GM21526 (cell line): Measurements from ENCODE around the gene HTR1A.

Experiments
- ATAC-seq: cut with Tn5 transposase; IDR thresholded peaks from one replicate; pipeline ENCODE4 v1.9.1; 2021; ENCODE audit warnings: moderate library complexity; ENCODE audit not compliant: unreplicated experiment, low FRiP score

The HTR1A gene

DNA sequence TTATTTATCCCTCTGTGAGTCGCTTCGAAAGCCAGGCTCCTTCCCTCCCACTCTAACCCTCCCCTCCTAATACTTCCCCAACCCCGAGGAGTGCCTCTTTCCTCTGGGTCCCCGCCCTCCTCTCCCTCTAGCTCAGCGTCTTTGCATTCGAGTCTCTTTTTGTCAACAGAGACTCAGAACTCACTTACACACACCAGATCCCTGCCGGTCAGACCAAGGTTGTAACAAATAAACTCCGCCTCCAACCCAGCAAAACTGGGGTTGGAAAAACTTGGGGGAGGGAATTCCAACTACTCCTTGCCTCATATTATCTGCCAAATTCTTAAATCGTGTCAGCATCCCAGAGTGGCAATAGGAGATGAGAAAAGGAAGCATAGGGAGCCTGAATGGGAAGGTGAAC, at the start of gene HTR1A:
Gene HTR1A, minus strand, starts transcription at position 167 of the 400 bp plus-strand sequence. CDS start 726 bp downstream, outside the sequence.
- no peak for ATAC-seq

DNA sequence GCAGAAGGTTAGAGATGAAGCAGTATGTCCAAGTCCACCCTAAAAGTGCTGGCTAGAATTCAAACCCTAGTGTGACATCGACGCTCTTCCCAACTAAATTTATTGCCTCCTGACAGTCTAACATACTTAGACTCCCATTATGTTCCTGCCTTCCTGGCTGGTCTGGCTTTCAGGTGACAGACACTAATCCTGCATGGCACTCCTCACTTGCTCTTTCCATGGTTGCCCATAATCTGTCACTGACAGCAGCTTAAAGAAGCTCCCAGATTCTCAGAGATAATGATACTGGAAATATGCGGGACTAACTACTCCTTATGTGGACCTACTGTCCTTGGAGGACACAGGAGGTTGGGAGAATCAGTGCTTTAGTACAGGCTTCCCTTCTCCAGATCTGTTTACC, 41.7 kb upstream of the HTR1A start:
- no peak for ATAC-seq

DNA sequence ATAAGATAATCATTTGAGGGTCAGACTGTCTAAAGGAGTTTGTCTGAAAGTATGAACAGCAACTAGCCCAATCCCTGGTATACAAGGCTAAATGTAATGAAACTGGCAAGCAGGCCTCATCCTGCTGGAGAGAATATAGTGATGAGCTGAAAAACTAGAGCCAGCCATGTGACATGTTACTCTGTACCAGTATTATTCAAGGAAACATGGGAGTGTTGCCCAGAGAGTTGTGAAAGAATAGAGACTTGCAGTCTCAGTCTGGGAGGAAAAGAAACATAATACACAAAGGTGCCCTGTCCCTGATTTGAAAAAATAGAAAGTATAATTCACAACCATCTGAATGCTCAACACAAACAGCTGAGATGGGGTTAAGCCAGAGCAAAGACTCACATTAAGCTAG, 37.9 kb upstream of the HTR1A start:
- no peak for ATAC-seq

DNA sequence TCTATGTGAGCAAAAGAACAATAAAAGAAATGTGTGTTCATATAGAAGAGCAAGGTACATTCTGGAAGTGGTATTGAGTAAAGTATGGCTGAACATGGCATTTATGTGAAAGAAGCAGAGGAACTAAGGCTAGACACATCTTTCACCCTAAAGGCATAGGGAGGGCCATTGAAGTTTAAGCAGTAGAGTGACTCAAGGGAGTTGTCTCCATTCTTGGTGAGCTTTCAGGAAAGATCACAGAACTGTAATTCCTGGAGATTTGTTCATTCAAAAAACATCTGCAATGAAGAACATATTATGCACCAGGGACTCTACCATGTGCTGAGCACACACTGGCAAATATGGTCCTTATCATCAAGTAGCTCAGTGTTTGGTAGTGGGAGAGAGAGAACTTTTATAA, 24.8 kb upstream of the HTR1A start:
- ATAC-seq: no peak

DNA sequence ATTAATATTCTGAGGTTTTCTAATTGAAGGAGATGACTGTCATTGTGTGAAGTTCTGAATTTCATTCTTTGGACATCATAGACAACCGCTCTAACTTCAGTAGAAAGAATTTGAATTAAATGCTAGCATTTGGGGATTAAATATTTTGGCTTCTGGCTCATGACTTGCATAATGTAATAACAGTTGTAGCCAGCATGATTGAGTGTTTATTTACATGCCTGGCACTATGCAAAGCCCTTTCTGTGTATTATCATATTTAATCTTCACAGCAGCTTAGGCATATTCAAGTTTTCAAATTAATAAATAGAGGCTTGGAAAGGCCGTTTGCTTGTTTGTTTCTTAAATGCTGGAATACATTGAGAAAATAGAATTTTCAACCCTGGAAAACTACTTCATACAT, 19.6 kb upstream of the HTR1A start:
- no peak for ATAC-seq

DNA sequence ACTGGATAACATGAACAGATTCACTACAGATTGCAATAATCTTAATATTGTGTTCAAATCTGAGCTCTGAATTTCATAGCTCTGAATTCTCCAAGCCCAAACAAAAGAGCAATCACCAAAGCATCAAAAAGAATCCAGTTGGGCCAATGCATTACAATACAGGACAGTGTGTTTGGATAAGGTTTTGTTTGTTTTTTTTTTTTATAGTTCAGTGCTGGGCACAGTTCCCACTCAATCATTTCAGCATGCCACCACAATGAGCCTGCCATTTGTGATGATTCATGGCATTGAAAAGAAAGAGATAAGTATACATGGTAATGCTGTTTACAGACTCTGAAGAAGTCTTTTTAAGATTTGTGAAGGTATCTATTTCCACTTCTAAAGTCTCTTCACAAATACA, 1.7 kb upstream of the HTR1A start:
- no peak for ATAC-seq

DNA sequence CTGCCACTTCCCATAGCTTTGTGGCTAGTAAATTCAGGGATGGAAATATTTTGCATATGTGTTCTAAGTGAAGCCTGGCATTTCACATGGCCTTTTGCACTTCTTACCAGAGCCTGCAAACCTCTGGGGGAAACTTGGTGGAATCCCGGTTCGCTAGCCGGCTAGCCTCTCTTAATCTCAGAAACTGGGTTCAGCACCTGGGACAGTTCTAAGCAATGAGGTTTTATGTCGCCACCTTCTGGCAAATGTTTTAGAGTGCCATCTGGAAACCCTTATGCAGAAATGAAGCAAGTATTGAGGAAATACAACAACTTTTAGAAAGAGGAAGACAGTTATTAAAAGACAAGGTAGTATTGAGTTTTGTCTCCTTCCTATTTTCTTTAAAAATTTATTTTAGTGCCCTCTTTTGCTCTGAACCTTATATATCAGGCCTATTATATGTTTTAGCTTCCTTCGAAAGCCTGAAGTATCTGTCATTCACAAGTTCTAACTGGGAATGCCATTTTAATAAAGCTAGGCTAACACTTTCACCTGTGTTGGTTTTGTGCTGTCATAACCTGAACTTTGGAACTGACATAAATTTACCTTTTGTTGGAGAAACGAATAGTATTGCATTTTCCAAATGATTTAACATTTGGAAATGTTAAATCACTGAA, 963 bp upstream of the HTR1A start:
- peak; percentile 89 for ATAC-seq

DNA sequence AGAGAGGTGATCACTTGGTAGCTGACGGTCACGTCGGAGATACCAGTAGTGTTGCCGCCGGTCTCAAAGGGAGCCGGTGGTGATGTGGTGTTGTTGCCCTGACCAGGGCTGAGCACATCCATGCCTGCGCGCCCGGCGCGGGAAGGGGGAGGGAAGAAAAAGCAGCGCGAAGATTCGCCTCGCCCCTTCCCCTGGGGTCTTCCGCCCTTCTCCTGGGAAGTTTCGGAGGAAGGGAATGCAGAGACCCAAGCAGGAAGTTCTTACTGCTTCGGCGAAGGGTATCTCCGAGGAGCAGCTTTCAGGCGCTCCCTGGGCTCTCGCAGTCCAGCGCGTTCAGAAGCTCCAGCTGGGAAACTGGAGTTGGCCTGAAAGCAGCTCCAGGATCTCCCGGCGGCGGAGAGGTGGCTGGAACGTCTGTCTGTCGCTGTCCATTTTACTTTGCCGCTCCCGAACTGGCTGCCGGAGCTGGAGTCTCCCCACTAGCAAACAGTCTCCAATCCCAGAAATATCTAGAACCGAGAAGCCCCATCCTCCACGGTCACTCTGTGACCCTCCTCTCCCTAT, 565 bp downstream of the HTR1A start:
- no peak for ATAC-seq

DNA sequence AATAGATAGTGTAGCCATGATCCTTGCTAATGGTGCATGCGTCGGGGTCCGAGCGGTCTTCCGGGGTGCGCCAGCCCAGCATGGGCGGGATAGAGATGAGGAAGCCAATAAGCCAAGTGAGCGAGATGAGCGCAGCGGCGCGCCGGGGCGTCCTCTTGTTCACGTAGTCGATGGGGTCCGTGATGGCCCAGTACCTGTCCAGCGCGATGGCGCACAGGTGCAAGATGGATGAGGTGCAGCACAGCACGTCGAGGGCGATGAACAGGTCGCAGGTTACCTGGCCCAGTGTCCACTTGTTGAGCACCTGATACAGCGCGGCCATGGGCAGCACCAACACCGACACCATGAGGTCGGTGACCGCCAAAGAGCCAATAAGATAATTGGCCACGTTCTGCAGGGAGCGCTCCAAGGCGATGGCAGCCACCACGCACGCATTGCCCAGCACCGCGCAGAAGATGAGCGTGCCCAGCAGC, 1.1 kb downstream of the HTR1A start:
- no peak for ATAC-seq

DNA sequence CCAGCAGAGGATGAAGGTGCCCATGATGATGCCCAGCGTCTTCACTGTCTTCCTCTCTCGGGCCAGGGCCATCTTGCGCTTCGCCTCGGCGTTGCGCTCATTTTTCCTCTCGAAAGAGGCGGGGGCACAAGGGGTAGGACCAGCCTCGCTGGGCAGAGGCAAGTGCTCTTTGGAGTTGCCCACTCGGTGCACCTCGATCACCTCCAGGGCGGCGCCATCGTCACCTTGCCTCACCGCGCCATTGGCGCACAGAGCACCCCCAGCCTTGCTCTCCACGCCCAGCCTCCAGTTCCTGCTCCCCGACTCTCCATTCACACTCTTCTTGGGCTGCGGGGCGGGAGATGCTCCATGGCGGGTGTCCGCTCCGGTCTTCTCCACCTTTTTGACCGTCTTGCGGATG, 1.6 kb downstream of the HTR1A start:
- no peak for ATAC-seq

DNA sequence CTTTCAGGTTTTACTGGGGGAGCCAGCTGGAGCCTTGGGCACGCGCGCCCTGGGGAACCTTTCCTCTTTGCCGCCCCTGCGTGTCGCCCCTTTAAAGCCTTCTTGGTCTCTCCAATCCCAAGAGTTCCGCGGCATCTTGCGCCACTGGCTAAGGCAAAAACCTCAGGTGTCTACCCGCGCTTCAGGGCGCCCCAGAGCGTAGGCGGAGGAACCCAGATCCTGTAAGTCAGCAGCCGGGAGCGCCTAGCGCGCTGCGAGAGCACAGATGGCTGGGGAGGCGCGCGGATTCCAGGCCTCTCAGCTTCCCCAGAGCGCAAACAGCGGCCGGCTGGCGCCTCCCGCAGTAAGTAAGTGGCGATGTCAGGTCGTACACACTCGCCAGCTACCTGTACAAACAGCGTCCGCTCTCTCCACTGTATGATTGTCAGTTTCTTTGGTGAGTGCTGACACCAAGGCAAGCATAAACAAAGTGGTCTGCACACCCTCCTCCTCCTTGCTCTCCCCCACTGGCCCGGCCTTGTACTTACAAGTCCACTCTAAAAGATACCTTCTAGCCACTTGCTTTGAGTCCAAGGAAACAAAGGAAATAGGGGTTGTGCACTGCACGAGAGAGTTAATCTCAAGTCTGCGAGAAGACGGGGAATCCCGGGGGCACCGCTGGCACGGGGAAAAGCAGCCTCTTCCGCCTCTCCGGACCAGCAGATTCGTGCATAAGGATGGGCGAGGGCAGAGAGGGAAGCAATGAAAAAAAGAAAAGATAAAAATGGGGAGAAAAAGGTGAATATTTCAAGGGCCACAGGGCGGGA, 2.9 kb downstream of the HTR1A start:
- no peak for ATAC-seq

DNA sequence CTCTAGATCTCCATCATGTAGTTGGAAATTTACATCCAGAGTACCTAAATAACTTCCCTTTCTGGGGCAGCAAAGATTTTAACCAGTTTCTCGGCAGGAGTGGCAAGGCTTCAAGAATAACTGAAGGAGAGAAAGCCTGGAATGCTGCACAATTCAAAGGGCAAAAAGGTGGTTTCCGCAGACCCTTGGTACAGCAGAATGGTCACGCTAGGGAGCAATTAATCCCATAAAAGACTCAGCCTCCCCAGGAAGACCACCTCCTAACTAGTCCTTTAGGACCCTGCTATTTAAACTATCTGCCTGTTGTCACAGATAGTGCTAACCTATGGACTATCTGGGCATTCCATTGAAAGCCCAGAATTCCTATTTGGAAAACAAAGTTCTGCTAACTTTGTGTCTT, 3.6 kb downstream of the HTR1A start:
- ATAC-seq: no peak

DNA sequence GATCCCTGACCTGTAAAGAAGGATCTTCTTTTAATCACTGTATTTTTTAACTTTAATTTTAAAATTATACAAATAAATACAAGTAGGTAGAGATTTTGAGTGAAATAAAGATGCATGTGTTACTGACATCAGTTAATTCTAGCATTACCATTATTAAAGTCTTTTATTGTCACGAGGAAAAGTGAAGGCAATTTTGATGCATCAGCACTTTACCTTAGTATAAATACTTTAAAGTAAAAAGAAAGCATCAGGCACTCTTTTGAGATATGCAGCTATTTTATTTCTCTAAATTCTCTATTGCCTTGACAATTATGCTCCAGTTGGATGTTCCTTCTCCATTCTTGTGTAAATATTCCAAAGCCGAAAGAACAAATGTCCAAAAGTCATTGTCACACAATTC, 4.6 kb downstream of the HTR1A start:
- ATAC-seq: no peak

DNA sequence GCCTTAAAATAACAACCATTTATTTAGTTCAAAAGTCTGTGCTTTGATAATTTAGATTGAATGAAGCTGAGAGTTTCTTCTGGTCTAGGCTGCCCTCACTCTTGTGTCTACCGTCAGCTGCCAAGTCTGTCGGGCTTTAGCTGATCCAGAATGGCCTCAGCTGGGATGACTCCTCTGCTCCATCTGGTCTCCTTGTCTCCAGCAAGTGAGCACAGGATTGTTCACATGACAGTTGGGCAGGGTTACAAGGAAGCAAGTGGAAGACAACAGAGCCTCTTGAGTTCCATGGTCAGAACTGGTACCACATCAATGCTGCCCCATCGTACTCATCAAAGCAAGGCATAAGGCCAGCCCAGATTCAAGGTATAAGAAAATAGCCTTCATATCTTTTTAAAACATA, 9.0 kb downstream of the HTR1A start:
- ATAC-seq: no peak

DNA sequence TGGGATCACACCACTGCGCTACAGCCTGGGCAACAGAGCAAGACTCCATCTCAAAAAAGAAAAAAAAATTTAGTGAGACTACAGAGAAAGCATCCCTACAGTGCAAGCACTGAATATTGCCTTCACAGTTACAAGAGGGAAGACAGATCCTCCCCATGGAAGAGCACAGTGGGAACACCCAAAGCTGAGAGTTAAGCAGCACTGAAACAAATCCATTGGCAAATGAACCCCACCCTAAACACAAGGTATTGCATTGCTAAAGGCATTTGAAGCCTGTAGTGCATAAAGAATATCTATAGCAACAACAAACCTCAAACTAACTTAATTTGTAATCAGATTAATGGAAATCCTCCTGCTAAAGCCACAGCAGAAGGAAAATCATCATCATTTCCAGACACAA, 27.1 kb downstream of the HTR1A start:
- no peak for ATAC-seq

DNA sequence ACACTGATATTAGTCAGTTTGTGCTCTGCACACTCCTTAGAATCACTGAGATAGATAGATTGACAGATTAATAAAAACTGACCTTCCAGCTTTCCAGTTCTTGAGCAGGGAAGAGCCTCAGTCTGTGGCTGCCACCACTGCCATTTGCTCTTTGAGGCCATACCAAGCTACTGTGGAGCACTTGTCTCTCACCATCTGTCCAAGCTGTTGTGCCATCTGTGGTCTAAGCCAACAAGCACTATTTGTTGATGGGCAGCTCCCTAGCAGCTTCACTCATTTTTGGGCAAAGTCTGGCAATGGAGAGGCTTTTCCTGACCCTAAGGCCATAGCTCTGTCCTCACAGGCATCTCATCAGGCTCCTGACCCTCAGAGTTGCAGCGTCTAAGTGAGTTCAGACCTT, 30.4 kb downstream of the HTR1A start:
- ATAC-seq: no peak

DNA sequence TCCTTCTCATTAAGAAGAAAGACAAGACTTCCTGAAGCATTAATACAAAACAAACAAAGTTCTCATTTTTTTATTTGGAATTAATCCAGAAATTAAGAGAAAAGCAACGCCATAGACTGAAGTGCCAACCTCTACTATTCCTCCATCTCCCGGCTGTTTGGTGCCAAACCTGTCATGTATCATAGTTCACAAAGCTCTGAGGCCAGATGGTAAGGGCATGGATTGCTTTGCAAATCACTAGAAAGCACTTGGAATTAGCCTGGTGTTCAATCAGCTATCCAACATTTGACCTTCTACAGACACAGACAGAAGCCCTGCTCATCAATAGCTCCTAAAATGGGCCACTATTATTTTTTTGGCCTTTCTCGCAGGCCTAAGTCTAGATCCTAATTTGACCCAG, 33.8 kb downstream of the HTR1A start:
- ATAC-seq: no peak

DNA sequence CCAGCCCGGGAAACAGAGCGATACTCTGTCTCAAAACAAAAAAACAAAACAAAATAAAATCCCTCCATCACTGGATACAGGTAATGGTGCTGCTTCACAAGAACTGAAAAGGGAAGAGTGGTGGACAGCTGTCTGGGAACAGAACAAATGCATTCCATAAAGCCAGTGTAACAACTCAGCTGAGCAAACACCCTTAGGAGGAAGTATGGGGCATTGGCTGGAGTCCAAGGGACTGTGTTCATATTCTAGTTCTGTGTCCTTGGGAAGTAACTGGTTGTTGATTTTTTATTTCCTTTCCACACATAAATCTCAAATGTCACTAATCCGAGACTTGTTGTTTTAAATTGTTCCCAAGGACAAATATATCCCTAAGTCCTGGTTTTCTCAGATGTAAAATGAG, 38.3 kb downstream of the HTR1A start:
- no peak for ATAC-seq

DNA sequence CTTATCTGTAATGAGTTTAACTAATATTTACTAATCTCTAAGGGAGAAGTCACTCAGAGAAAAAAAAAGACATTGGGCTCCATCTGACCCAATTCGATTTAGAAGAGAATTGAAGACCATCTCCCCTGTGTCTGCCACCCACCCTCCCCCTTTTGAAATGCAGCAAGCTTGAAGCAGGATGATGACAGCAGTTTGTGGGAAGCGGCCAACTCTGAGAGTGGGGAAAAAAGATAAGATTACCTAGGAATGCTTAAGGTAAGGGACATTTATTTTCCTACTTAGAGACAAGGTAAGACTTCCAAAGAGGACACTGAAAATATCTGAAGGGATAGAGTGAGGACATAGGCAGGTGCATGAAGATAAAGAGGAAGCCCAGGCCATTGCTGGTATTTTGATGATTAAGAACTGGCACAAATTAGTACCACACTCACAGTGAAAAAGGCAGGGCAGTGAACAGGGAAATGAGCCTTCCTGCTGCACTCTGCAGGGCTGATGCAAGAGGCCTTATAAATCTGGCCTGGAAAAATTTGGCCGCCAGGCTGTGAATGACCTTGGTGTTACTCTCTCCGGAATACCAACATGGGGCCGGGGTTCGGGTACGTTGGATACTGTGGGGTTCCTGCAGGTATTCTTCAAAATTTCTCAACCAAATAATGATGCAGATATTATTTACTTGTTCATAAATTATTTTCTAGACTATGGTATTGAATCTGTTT, 42.3 kb downstream of the HTR1A start:
- no peak for ATAC-seq

DNA sequence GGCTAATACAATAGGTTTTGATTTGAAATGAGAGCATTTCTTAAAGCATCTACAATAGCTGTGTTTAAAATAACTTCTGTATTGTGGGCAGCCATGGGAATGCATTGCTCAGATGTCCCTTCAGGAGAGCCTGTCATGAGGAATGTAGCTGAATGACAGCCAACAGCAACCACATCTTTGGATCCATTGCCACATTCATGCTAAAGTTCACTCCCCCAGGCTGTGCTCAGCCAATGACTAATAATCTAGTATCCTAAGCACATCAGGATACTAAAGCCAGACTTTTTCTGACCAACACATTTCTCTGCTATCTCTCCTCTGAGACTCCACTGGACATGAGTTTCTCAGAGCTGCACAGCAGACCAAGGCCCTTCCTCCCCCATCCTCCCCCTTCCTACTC, 45.5 kb downstream of the HTR1A start:
- no peak for ATAC-seq

DNA sequence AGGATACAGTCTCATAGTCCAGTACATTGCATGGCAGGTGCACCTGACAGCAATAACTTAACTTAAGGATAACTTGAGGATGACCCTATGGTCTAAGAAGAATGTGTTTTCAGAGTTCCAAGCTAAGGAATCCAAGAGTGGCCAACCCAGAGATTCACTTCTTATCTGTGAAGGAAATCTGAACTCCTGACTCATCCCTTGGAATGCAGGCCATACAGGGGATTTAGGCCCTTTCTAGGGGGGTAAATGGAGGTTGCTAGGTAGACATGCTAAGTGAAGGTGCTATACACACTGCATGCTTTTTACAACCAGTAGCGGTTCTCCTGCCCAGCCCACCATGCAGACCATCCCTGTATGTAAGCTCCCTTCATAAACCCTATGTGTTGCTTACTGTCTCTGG, 50.4 kb downstream of the HTR1A start:
- no peak for ATAC-seq
